ENCODE data around the gene MPP2.

The MPP2 gene

GRCh38 chr17:43875476-43876147 is 31.7 kb downstream of the MPP2 start:
- DNase-seq: no peak

DNA sequence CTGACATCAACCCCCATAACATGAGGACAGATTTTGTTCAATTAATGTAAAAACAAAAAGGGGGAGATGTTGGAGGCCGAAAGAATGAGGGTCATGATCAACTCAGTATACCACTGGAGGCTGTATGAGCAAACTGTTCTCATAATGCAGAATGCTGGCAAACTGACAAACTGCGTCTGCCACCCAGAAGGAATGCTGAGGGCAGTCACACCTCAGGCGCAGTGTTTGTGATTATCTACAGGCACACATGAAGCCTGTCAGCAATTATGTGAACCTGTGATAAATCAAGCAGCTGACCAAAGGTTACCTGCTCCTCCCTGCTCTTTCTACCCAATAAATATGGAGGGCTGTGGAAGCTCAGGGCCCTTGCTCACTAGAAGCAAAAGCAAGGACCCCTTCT is 33.0 kb downstream of the MPP2 start:
- no peak overlapping the region for H3K27ac ChIP-seq (ENCODE audit: low read length)
- no peaks in the 10 kb centered on the region for H3K9me3 ChIP-seq (replicated peaks; ENCODE audit: insufficient read depth, low read length)
- no peak overlapping the region for H3K4me3 ChIP-seq (ENCODE audit: low read length)
- H3K36me3 ChIP-seq (replicated peaks; ENCODE audit: insufficient read depth, low read length): no peaks in the 10 kb centered on the region
- no peak for DNase-seq
- peaks cover 6% of the 10 kb centered on the region for H3K27me3 ChIP-seq (replicated peaks; ENCODE audit: insufficient read depth, low read length)
- no peaks in the 10 kb centered on the region for H3K4me1 ChIP-seq (ENCODE audit: low read length)
- no peaks in the 10 kb centered on the region for H3K79me2 ChIP-seq (ENCODE audit: low read length)
- TF ChIP-seq EZH2phosphoT487 (IDR thresholded peaks at IDR 0.05; ENCODE audit: low read length) (no peak), EZH2 (optimal IDR thresholded peaks at IDR 0.05; ENCODE audit: low read depth, low read length) (no peak), CTCF (IDR thresholded peaks at IDR 0.05; ENCODE audit: low read length) (no peak)
- H3K9me2 ChIP-seq (replicated peaks; ENCODE audit: insufficient read depth, low read length): no peaks in the 10 kb centered on the region
- no peaks in the 10 kb centered on the region for H3F3A ChIP-seq (ENCODE audit: insufficient read depth, low read length)
- no peak overlapping the region for H3K4me2 ChIP-seq (ENCODE audit: low read depth, low read length)
- no peak overlapping the region for H2AFZ ChIP-seq (ENCODE audit: low read length)
- no peak overlapping the region for H3K9ac ChIP-seq (ENCODE audit: low read length)
- no peaks in the 10 kb centered on the region for H4K20me1 ChIP-seq (ENCODE audit: insufficient read depth, low read length)

More at GRCh38 chr17:43875476-43876147, 31.7 kb downstream of the MPP2 start:
- Histone ChIP-seq H3F3A (ENCODE audit: insufficient read depth, low read length) (no peaks in the 10 kb centered on the region), H3K4me1 (ENCODE audit: low read length) (no peaks in the 10 kb centered on the region), H3K9ac (ENCODE audit: low read length) (no peak overlapping the region), H3K27me3 (replicated peaks; ENCODE audit: insufficient read depth, low read length) (peaks cover 3% of the 10 kb centered on the region; the same call in 1 of the 2 replicates), H3K79me2 (ENCODE audit: low read length) (no peaks in the 10 kb centered on the region), H2AFZ (ENCODE audit: low read length) (no peak overlapping the region), H3K9me2 (replicated peaks; ENCODE audit: insufficient read depth, low read length) (no peaks in the 10 kb centered on the region), H3K9me3 (replicated peaks; ENCODE audit: insufficient read depth, low read length) (no peaks in the 10 kb centered on the region), H3K36me3 (replicated peaks; ENCODE audit: insufficient read depth, low read length) (no peaks in the 10 kb centered on the region), H3K4me2 (ENCODE audit: low read depth, low read length) (no peak overlapping the region), H4K20me1 (ENCODE audit: insufficient read depth, low read length) (no peaks in the 10 kb centered on the region), H3K4me3 (ENCODE audit: low read length) (no peak overlapping the region), H3K27ac (ENCODE audit: low read length) (no peak overlapping the region)
- TF ChIP-seq CTCF (IDR thresholded peaks at IDR 0.05; ENCODE audit: low read length) (no peak), EZH2phosphoT487 (IDR thresholded peaks at IDR 0.05; ENCODE audit: low read length) (no peak), EZH2 (optimal IDR thresholded peaks at IDR 0.05; ENCODE audit: low read depth, low read length) (no peak)

GRCh38 chr17:43873815-43874214 is 33.5 kb downstream of the MPP2 start:
- Histone ChIP-seq H3K36me3 (replicated peaks; ENCODE audit: insufficient read depth, low read length) (no peaks in the 10 kb centered on the region), H3F3A (ENCODE audit: insufficient read depth, low read length) (no peaks in the 10 kb centered on the region), H3K9me2 (replicated peaks; ENCODE audit: insufficient read depth, low read length) (no peaks in the 10 kb centered on the region), H3K4me2 (ENCODE audit: low read depth, low read length) (no peak overlapping the region), H3K27ac (ENCODE audit: low read length) (no peak overlapping the region), H3K27me3 (replicated peaks; ENCODE audit: insufficient read depth, low read length) (peaks cover 6% of the 10 kb centered on the region), H3K4me1 (ENCODE audit: low read length) (no peaks in the 10 kb centered on the region), H3K9ac (ENCODE audit: low read length) (no peak overlapping the region), H2AFZ (ENCODE audit: low read length) (no peak overlapping the region), H3K9me3 (replicated peaks; ENCODE audit: insufficient read depth, low read length) (no peaks in the 10 kb centered on the region), H3K79me2 (ENCODE audit: low read length) (no peaks in the 10 kb centered on the region), H3K4me3 (ENCODE audit: low read length) (no peak overlapping the region), H4K20me1 (ENCODE audit: insufficient read depth, low read length) (no peaks in the 10 kb centered on the region)
- no peak for DNase-seq
- no peak for TF ChIP-seq EZH2phosphoT487 (IDR thresholded peaks at IDR 0.05; ENCODE audit: low read length)
- no peak for TF ChIP-seq CTCF (IDR thresholded peaks at IDR 0.05; ENCODE audit: low read length)
- no peak for TF ChIP-seq EZH2 (optimal IDR thresholded peaks at IDR 0.05; ENCODE audit: low read depth, low read length)

All from MM.1S (cell line).